ENCODE results near the gene DUSP8. TPM values are rescaled to one million over a fixed set of nuclear protein-coding genes. Genes with fewer than 3 reads are reported as not detected.

DUSP8 gene
- polyA plus RNA-seq, 2 of the 4 experiments (the other 2 are of a cell fraction) = 0.72 to 2.6 TPM

DNA sequence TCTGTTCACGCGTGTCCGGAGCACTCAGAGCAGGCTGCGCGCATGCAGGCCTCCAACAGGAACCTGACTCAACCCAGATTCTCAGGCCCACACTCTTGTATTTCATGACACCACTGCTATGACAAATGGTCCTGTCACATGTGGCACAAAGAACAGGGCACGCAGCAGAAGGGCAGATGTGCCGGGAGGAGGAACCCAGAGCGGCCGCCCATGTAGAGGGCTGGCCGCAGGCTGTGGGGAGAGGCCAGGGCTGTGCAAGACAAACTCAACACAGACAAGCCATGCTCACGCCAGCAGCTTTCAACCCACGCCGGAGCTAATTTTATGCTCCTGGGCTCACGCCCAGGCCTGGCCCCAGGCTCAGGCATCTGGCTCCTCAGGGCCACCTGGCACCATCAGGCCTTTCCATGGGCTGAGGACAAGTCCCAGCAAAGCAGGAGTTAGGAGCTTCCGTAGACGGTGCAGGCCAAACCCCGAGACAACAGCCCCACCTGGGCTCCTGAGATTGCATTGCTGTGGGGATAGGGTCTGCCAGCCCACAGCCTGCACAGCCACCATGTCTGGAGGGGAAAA is 40.0 kb downstream of the DUSP8 start:
- no peak overlapping the region for H3K4me2 ChIP-seq
- DNase-seq (ENCODE audit: low read depth in 1 of 2, low spot score in 1 of 2) = no peak
- 94% methylated on average over 11 of the region's 17 CpGs for WGBS (ENCODE audit: missing lambda C conversion rate)
- no peak overlapping the region for H3K4me3 ChIP-seq
- no peak for TF ChIP-seq ATOH8 (CRISPR knock-in tag; IDR thresholded peaks at IDR 0.05; ENCODE audit: low read depth)
- no peak for TF ChIP-seq FOSB (CRISPR knock-in tag; IDR thresholded peaks at IDR 0.05)
- no peak for TF ChIP-seq CHD2 (IDR thresholded peaks at IDR 0.05; ENCODE audit: low read length, partially characterized antibody)
- TF ChIP-seq, protein P1, sequence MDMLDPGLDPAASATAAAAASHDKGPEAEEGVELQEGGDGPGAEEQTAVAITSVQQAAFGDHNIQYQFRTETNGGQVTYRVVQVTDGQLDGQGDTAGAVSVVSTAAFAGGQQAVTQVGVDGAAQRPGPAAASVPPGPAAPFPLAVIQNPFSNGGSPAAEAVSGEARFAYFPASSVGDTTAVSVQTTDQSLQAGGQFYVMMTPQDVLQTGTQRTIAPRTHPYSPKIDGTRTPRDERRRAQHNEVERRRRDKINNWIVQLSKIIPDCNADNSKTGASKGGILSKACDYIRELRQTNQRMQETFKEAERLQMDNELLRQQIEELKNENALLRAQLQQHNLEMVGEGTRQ (IDR thresholded peaks at IDR 0.05) = no peak
- no peak for TF ChIP-seq PBX3 (IDR thresholded peaks at IDR 0.05)
- no peak for TF ChIP-seq BHLHE40 (IDR thresholded peaks at IDR 0.05; ENCODE audit: low read depth, low read length)
- no peak for TF ChIP-seq RFX5 (IDR thresholded peaks at IDR 0.05)
- TF ChIP-seq SREBF2 (IDR thresholded peaks at IDR 0.05) = no peak
- TF ChIP-seq KDM1A (IDR thresholded peaks at IDR 0.05; ENCODE audit: low read depth) = no peak
- no peak for TF ChIP-seq CEBPB (IDR thresholded peaks at IDR 0.05)
- TF ChIP-seq POLR2A (IDR thresholded peaks at IDR 0.05; ENCODE audit: low read length) = no peak
- TF ChIP-seq ZC3H11A (IDR thresholded peaks at IDR 0.05) = no peak
- TF ChIP-seq NPAS2 (CRISPR knock-in tag; IDR thresholded peaks at IDR 0.05; ENCODE audit: borderline replicate concordance) = no peak
- no peaks in the 10 kb centered on the region for H3K9me3 ChIP-seq
- H3K4me1 ChIP-seq = no peaks in the 10 kb centered on the region
- ATAC-seq = no peak
- CTCF ChIA-PET = interaction anchor here (1.0 to 1.8 kb wide), 6 partner anchors 14 to 418 kb away, joined by 3 to 9 read pairs (median 6); no protein-coding TSS in a partner anchor
- H3K27ac ChIP-seq = no peak overlapping the region
- no peak for FAIRE-seq
- POLR2A ChIA-PET = no interaction called here

GRCh38 chr11:1531449-1532013 is 40.5 kb downstream of the DUSP8 start:
- no peak for TF ChIP-seq ZFP36 (IDR thresholded peaks at IDR 0.05; ENCODE audit: borderline replicate concordance, partially characterized antibody)
- TF ChIP-seq EP300 (IDR thresholded peaks at IDR 0.05) = no peak
- ATAC-seq (no peak), DNase-seq (ENCODE audit: low read depth in 1 of 2, low spot score in 1 of 2) (no peak), FAIRE-seq (no peak)
- H3K4me3 ChIP-seq = no peak overlapping the region
- ChIA-PET POLR2A (no interaction called here), CTCF (interaction anchor here (1.0 to 1.8 kb wide), 5 partner anchors 14 to 417 kb away, joined by 3 to 9 read pairs (median 5); no protein-coding TSS in a partner anchor)
- H3K9me3 ChIP-seq = no peaks in the 10 kb centered on the region
- no peak overlapping the region for H3K27ac ChIP-seq
- WGBS (ENCODE audit: missing lambda C conversion rate) = 86% methylated on average over 12 of the region's 12 CpGs
- no peak overlapping the region for H3K4me2 ChIP-seq
- no peaks in the 10 kb centered on the region for H3K4me1 ChIP-seq

DNA sequence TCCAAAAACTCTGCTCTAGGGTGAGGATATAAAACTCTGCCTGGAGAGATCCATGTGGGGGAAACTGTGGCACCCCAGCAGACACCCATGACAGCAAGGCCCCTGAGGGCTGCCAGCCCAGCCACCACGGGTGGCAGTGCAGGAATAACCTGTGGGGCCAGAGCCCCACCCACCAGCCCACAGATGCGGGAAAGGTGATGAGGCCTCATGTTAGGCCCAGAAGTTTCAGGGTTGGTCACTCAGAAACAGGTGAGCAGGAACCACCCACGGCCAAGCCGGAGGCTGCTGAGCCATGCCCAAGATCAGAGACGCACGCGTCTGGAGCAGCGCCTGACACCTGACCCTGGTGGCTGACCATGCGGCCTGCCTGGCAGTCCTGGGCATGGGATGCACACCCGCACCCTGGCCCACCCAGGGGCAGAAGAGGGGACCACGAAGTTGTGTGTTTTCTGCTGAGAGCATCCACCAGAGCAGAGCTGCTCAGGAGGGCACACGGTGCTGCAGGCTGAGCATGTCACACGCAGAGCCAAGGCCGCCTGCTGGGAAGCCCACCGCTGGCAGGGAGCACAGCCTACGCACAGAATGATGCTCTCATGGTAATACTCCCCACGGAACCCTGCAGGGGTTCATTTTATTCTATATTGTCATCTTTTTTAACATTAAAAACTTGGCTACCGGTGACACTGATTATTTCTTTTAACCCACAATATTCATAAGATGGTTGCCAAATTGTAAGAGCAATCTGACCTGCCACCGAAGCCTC is 41.2 kb downstream of the DUSP8 start:
- H3K4me3 ChIP-seq = no peak overlapping the region
- ChIA-PET CTCF (interaction anchor here (1.0 to 8.1 kb wide), 4 partner anchors 15 to 417 kb away, joined by 3 to 58 read pairs (median 6); no protein-coding TSS in a partner anchor), POLR2A (no interaction called here)
- ATAC-seq (no peak), FAIRE-seq (no peak), DNase-seq (ENCODE audit: low read depth in 1 of 2, low spot score in 1 of 2) (no peak)
- no peak overlapping the region for H3K27ac ChIP-seq
- H3K9me3 ChIP-seq = no peaks in the 10 kb centered on the region
- no peaks in the 10 kb centered on the region for H3K4me1 ChIP-seq
- WGBS (ENCODE audit: missing lambda C conversion rate) = 85% methylated on average over 12 of the region's 19 CpGs
- H3K4me2 ChIP-seq = no peak overlapping the region
- TF ChIP-seq, protein P2, sequence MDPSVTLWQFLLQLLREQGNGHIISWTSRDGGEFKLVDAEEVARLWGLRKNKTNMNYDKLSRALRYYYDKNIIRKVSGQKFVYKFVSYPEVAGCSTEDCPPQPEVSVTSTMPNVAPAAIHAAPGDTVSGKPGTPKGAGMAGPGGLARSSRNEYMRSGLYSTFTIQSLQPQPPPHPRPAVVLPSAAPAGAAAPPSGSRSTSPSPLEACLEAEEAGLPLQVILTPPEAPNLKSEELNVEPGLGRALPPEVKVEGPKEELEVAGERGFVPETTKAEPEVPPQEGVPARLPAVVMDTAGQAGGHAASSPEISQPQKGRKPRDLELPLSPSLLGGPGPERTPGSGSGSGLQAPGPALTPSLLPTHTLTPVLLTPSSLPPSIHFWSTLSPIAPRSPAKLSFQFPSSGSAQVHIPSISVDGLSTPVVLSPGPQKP (IDR thresholded peaks at IDR 0.05; ENCODE audit: low read depth, low read length) = no peak
- TF ChIP-seq JUNB (IDR thresholded peaks at IDR 0.05) (no peak), FOXS1 (CRISPR knock-in tag; IDR thresholded peaks at IDR 0.05) (no peak)

Measured in A549 (cell line).